Hepatocyte (in vitro differentiated cells): ENCODE measurements around the gene DIDO1. TPM values are rescaled to one million over a fixed set of nuclear protein-coding genes. Genes with fewer than 3 reads are reported as not detected.
A peak's percentile ranks its signal among the peaks of the same experiment; 100 is the strongest.

Source experiments
- DNase-seq: peaks from one replicate; pipeline ENCODE4 v3.0.0-alpha.2; 2016; ENCODE audit warnings: low spot score
- H2AFZ ChIP-seq: fragments of 200-600 bp; sonication (generic); 2 replicates; pipeline ENCODE4 v1.6.0; 2016; ENCODE audit warnings: antibody characterized with exemption, mild to moderate bottlenecking
- H3K27ac ChIP-seq: fragments of 200-600 bp; sonication (generic); 2 replicates; pipeline ENCODE4 v1.5.1; 2016; ENCODE audit warnings: mild to moderate bottlenecking
- H3K27me3 ChIP-seq: fragments of 200-600 bp; sonication (generic); 2 replicates; pipeline ENCODE4 v1.6.1; 2016
- H3K36me3 ChIP-seq: fragments of 200-600 bp; sonication (generic); replicated peaks from 2 replicates; pipeline ENCODE4 v1.5.1; 2016; ENCODE audit warnings: low read depth; ENCODE audit not compliant: insufficient read depth
- H3K4me1 ChIP-seq: fragments of 200-600 bp; sonication (generic); 2 replicates; pipeline ENCODE4 v1.5.1; 2016; ENCODE audit warnings: mild to moderate bottlenecking, moderate library complexity; ENCODE audit not compliant: insufficient read depth
- H3K4me2 ChIP-seq: fragments of 200-600 bp; sonication (generic); 2 replicates; pipeline ENCODE4 v1.6.0; 2016
- H3K4me3 ChIP-seq: fragments of 200-600 bp; sonication (generic); 2 replicates; pipeline ENCODE4 v1.5.1; 2016; ENCODE audit warnings: mild to moderate bottlenecking
- H3K79me2 ChIP-seq: fragments of 200-600 bp; sonication (generic); 2 replicates; pipeline ENCODE4 v1.6.0; 2017; ENCODE audit warnings: mild to moderate bottlenecking
- H3K9me2 ChIP-seq: fragments of 200-600 bp; sonication (generic); replicated peaks from 2 replicates; pipeline ENCODE4 v1.6.0; 2017; ENCODE audit warnings: mild to moderate bottlenecking; ENCODE audit not compliant: insufficient read depth
- H3K9me3 ChIP-seq: fragments of 200-600 bp; sonication (generic); 2 replicates; pipeline ENCODE4 v1.5.1; 2016; ENCODE audit warnings: low read depth, mild to moderate bottlenecking
- H4K20me1 ChIP-seq: fragments of 200-600 bp; sonication (generic); 2 replicates; pipeline ENCODE4 v1.6.0; 2016; ENCODE audit warnings: mild to moderate bottlenecking; ENCODE audit not compliant: insufficient read depth, poor library complexity, severe bottlenecking
- EZH2 ChIP-seq: fragments of 200-600 bp; sonication (generic); IDR thresholded peaks from 2 replicates; pipeline ENCODE4 v1.6.1; 2016; ENCODE audit warnings: antibody characterized with exemption, mild to moderate bottlenecking, borderline replicate concordance
- EZH2phosphoT487 ChIP-seq: fragments of 200-600 bp; sonication (generic); IDR thresholded peaks from one replicate; pipeline ENCODE4 v1.6.1; 2018; ENCODE audit warnings: antibody characterized with exemption, mild to moderate bottlenecking, low read depth, moderate library complexity; ENCODE audit not compliant: unreplicated experiment, severe bottlenecking
- WGBS: methylation state at CpG from one replicate; pipeline ENCODE4 v1.1.6; 2016; ENCODE audit warnings: low lambda C conversion rate; ENCODE audit errors: missing lambda C conversion rate; 5-methylcytosine and 5-hydroxymethylcytosine counted together
- polyA plus RNA-seq: library from polyadenylated mRNA; unstranded; fragments of >200 nt; fragmentation: Nextera tagmentation; extraction: Ambion mirVana; gene quantifications from 2 replicates; pipeline ENCODE4 v1.2.1, GENCODE V29; 2016
- total RNA-seq: library from RNA; depleted of rRNA; stranded (reverse); fragments of >200 nt; gene quantifications from 2 replicates; pipeline ENCODE4 v1.2.3, GENCODE V29; 2014
- TF ChIP-seq, protein P1 (sequence below): fragments of 200-600 bp; sonication (generic); IDR thresholded peaks from 2 replicates; pipeline ENCODE4 v1.5.1; 2016; ENCODE audit warnings: antibody characterized with exemption, mild to moderate bottlenecking; ENCODE audit not compliant: poor library complexity

The DIDO1 gene
- total and polyA plus RNA-seq, 2 experiments from 2014 or later: 26.5 to 31.6 TPM

DNA sequence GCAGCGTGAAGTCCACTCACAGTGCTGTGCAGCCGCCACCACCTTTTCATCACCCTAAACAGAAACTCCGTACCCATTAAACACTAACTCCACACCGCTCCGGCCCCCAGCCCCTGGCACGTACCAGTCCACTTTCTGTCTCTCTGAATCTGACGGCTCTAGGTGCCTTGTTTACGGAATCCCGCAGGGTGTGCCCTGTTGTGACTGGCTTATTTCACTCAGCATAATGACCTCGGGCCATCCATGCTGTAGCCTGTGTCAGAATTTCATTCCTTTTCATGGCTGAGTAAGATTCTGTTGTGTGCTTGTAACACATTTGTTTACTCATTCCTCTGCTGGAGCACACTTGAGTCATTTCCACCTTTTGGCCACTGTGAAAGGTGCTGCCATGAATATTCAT, 82.6 kb downstream of the DIDO1 start:
- Histone ChIP-seq H3K36me3 (no peaks in the 10 kb centered on the region), H3K27me3 (no peaks in the 10 kb centered on the region), H3K27ac (no peak overlapping the region), H3K4me1 (no peaks in the 10 kb centered on the region), H3K9me3 (no peaks in the 10 kb centered on the region), H2AFZ (no peak overlapping the region), H3K79me2 (no peaks in the 10 kb centered on the region), H3K4me2 (no peak overlapping the region), H4K20me1 (no peaks in the 10 kb centered on the region), H3K9me2 (no peaks in the 10 kb centered on the region), H3K4me3 (no peak overlapping the region)
- no peak for TF ChIP-seq EZH2phosphoT487
- TF ChIP-seq, protein P1, sequence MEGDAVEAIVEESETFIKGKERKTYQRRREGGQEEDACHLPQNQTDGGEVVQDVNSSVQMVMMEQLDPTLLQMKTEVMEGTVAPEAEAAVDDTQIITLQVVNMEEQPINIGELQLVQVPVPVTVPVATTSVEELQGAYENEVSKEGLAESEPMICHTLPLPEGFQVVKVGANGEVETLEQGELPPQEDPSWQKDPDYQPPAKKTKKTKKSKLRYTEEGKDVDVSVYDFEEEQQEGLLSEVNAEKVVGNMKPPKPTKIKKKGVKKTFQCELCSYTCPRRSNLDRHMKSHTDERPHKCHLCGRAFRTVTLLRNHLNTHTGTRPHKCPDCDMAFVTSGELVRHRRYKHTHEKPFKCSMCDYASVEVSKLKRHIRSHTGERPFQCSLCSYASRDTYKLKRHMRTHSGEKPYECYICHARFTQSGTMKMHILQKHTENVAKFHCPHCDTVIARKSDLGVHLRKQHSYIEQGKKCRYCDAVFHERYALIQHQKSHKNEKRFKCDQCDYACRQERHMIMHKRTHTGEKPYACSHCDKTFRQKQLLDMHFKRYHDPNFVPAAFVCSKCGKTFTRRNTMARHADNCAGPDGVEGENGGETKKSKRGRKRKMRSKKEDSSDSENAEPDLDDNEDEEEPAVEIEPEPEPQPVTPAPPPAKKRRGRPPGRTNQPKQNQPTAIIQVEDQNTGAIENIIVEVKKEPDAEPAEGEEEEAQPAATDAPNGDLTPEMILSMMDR: no peak
- no peak for TF ChIP-seq EZH2
- 91% methylated on average over 10 of the region's 10 CpGs for WGBS
- DNase-seq: no peak

DNA sequence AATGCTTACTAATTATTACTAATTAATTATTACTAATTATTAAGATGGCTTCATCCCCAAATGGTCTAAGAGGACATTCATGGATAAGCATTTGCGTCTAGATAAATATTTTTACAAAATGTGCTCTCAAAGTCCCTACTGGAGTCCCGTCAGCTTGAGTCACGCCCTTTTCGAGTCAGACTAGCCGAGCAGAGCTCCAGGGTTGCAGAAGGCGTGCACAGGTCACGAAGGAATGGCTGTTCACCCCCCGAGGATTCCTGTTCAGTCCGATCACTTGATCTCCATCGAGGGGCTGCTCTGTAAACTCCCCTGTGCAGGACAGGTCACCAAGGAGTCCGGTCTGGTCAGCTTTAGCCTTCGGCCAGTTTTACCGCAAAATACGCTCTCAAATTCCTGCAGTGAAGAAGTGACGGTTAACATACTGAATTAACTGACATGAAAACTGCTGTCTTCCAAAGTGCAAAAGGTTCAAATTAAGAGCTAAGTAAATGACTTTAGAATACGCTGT, 84.5 kb downstream of the DIDO1 start:
- no peaks in the 10 kb centered on the region for H3K27me3 ChIP-seq
- no peaks in the 10 kb centered on the region for H3K9me3 ChIP-seq
- no peaks in the 10 kb centered on the region for H4K20me1 ChIP-seq

DNA sequence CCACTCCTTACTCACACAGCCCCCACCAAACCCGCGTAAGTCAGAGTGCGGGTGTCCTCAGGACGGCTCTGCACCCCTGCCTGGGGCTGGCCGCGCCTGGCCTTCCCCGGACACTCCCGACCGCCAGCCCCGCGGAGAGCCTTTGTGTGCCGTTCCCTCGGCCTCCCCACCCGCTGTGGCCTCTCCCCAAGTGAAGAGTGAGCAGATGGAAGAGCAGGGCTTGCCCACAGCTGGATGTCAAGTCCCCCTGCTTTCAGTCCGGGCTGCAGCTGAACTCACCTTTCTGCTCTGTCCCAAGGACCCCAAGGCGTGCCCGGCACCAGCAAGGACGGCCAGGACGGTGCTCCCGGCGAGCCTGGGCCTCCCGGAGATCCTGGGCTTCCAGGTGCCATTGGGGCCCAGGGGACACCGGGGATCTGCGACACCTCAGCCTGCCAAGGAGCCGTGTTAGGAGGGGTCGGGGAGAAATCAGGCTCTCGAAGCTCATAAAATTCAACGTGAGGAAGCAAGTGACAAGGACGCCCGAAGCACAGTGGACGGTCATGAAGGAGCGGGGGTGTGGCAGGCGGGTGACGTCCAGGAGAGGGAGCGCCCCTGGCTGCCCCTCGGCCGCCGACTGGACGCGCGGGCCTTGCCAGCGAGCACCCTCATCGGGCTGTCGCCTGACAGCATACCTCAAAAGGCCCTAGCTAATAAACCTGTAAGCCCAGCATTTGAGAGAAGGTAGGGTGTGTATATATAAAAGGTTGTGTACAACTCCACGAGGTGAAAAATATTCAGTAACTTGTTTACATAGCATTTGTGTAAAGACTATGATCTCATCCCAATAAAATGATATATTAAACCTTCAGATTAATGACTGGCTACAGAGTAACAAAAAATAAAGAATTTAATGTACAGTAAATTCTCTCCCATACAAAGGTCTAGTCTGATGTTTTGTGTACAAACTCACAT, 85.8 kb downstream of the DIDO1 start:
- no peaks in the 10 kb centered on the region for H3K27me3 ChIP-seq
- H3K4me1 ChIP-seq: peaks cover 6% of the 10 kb centered on the region
- no peaks in the 10 kb centered on the region for H3K79me2 ChIP-seq
- no peaks in the 10 kb centered on the region for H3K9me2 ChIP-seq
- no peak overlapping the region for H2AFZ ChIP-seq
- 94% methylated on average over 38 of the region's 45 CpGs for whole genome bisulfite sequencing
- no peak overlapping the region for H3K4me2 ChIP-seq
- no peaks in the 10 kb centered on the region for H3K9me3 ChIP-seq
- H3K4me3 ChIP-seq: no peak overlapping the region
- no peak overlapping the region for H3K27ac ChIP-seq
- H4K20me1 ChIP-seq: no peaks in the 10 kb centered on the region
- DNase-seq: peak; percentile 5
- H3K36me3 ChIP-seq: no peaks in the 10 kb centered on the region
- TF ChIP-seq EZH2 (no peak), EZH2phosphoT487 (no peak)
- TF ChIP-seq, protein P1: no peak

More for the DNA sequence above, 84.5 kb downstream of the DIDO1 start:
- WGBS: 88% methylated on average over 16 of the region's 16 CpGs
- Histone ChIP-seq H3K36me3 (no peaks in the 10 kb centered on the region), H2AFZ (no peak overlapping the region), H3K79me2 (no peaks in the 10 kb centered on the region), H3K9me2 (no peaks in the 10 kb centered on the region), H3K4me1 (peaks cover 6% of the 10 kb centered on the region), H3K4me3 (no peak overlapping the region), H3K4me2 (no peak overlapping the region), H3K27ac (no peak overlapping the region)
- no peak for TF ChIP-seq EZH2phosphoT487
- TF ChIP-seq, protein P1: no peak
- DNase-seq: no peak
